Measurements from ENCODE around the gene ZNF687.

DNA sequence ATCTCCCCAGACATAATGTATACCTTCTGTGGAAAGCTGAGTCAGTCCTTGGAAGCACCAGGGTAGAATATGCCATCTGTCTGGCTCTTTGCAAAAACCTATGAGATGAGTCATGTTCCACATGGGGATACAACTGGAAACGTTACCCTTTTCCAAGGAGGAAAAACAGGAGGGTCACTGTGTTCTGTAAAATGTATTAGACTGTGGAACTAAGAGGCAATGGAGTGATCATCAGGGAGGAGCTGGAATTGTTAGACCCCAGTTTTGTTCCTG is 43.7 kb upstream of the ZNF687 start:
- TF ChIP-seq POLR2A (IDR thresholded peaks at IDR 0.05; ENCODE audit: low read depth, low read length) (no peak), POLR2AphosphoS5 (IDR thresholded peaks at IDR 0.05; ENCODE audit: low read depth, low read length) (no peak), TAF1 (IDR thresholded peaks at IDR 0.05; ENCODE audit: low read depth, low read length) (no peak), PAX5 (IDR thresholded peaks at IDR 0.05; ENCODE audit: insufficient read depth, low read length, severe bottlenecking) (no peak)

Data from GM12891 (cell line).